ENCODE data around the gene GOLM1.
"Not testable (repeated sequence)": the region's sequence is repeated elsewhere in the genome, so short reads cannot be mapped to it uniquely, and the experiment has no call there.

Gene GOLM1

DNA sequence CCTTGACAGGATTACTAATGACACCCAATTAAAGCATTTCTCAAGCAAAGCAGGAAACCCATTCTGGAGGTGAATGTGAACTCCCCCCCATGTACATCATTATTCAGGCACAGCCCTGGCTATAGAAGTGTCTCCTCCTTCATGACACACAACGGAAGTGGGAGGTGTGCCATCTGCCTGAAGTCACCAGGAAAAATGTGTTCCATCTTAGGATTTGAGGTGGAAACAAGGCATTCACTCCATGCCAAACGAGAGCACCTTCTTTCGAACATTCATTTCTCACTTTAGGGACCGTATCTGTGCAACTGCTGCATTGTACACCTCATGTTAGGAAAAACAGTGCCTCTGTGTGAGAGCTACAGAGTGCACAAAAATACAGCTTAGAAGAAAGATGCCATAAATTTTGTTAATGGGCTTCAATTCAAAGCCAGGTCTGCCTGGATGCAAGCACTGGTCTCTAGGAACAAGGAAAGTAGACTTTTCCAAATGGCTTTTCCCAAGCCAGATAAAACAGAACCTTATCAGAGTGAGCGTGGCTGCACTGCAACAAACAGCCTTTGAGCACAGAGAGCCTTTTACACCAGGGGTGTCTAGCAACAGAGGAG lies 19.4 kb downstream of the GOLM1 start:
- DNase-seq = no peak

DNA sequence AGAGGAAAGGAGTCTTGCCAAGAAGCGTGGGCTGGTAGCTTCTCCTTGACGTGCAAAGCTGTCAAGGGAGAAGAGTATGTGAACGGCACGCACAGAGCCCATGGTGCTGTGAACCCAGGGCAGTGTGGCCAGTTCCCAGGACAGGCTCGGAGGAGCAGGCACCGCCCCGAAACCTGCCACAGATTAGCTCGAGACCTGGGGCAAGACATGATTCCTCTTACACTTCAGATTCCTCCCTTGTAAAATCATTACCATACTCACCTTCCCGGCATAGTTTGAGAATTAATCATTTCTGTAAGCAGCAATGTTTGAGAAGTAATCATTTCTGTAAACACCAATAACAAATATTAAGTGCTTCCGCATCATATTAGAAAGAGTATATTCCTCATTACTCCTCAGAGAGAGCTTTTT lies 19.9 kb downstream of the GOLM1 start:
- DNase-seq = no peak

DNA sequence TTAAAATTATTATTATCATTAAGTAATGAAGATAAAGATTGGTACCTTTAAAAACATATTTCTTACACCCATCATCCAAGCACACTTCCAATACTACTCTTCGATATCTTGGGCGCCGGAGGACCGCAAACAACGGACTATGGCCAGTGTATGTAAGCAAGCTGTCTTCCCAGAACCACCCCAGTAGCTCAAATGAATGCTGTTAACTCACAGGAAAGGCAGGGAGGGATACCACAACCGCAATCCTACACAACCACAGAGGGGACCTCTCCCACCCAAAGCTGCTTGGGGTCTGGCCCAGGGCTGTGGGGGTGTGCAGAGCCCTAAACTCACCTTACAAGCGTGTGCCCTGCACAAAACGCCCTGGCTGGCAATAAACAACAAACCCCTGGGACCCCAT lies 20.6 kb downstream of the GOLM1 start:
- DNase-seq = no peak

DNA sequence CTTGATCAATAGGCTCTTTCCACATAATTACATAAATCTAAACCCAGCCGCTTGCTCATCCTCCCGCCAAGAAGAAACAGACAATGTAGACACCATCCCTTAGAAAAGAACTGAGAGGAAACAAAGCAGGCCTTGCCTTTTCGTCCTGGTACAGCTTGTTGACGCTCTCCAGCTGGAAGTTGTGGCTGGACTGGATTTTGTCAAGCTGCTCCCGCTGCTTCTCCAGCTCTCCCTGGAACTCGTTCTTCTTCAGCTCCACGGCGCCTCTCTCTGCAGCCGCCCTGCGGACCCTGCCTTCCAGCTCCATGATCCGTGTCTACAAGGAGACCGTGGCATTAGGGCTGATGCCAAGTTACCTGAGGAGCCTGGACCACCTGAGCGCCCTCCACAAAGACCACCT lies 22.1 kb downstream of the GOLM1 start:
- no peak for DNase-seq

DNA sequence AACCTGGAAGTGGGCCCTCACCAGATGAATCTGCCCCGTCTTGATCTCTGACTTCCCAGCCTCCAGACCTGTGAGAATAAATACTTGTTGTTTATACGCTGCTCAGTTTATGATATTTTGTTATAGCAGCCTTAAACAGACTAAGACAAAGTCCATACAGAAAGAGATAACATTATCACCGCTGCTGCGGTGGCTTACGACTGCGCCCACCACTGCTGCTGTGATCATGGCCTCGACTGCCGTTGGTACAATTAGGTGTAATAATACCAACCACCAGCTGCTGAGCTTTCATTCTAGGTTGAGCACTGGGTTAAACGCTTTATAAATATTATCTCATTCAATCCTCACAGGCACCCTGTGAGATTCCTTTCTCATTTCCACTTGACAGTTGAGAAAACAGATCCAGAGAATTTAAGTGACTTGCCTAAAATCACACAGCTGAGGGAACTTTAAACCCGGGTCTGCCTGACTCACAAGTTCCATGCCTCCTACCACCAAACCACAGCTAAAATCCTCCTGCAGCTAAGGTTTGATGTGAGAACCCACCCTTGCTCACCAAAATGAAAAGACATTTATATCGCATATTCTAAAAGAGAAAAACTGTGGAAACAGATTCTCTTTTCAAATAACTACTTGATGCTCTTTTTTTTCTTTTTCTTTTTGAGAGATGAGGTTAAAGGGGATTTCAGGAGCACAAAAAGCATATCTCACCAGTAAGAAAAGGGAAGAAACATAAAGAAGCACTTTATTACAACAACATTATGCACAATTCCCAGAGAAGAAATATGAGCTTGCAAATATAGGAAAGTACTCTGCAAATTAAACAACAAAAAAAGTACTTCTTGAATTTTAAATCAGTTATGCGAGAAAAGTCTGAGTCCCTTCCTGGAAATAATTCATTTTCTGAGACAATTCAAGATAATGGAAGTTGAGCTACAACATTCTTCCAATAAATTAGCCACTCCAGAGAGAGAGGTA lies 23.9 kb downstream of the GOLM1 start:
- no peak for DNase-seq

DNA sequence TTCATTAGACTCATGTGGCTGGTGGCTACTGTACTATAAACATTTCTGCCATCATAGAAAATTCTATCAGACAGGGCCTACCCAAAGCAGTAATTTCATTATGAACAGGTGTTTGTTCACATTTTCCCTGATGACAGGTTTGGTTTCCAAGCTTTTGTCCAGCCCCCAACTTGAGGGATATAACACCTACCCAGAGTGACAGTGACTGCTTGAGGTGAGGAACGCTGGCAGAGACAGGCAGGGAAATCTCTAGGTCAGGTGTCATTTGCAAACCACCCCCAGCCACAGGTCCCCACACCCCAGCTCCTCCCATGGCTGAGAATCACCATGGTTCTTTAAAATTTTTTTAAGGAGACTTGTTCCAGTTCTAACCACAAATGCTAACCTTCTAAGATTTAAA lies 25.5 kb downstream of the GOLM1 start:
- DNase-seq = no peak

DNA sequence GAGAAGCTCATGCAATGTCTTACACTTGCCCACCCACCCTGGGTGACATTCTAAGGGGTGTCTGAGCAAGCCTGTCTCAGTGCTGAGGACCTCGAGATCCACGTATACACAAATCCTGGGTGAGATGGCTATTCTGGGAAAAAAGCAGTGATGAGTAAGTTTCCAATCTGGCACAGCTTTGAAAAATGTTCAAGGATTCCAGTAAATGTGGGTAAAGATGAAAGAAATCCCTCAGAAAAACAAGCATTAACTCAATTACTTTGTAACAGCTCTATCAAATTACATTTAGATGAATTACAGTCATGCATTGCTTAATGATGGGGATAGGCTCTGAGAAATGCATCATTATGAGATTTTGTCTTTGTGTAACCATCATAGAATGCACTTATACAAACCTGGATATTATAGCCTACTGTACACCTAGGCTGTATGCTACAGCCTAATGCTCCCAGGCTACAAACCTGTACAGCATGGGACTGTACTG lies 26.9 kb downstream of the GOLM1 start:
- DNase-seq = no peak

DNA sequence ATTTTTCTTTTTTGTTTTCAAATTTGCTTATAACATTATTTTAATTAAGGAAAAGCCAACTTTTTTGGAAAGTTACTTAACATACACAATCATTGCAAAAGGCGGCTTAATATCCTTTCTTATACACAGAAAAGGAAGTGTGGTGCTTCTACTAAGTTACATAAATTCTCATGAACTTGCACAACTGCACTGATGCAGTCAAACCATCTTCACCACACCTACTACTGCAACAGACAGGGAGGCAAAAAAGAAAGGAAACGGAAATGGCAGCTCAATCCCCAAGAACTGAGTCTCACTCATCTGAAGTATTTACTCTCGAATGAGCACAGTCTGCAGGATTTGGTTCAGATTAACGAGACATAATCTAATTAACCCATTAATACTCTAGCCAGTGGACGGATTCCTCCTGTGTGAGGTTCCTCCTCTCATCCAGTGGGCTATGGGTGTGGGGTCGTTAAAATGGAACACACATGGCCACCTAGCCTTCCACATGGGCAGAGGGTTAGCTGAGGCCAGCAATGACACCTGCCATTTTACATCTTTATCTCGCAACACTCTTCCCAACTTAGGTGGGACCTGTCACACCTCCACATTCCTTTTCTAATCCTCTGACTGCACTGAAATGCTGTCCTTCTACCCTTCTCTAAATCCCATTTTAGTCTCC lies 30.0 kb downstream of the GOLM1 start:
- peak; percentile 14 for DNase-seq

DNA sequence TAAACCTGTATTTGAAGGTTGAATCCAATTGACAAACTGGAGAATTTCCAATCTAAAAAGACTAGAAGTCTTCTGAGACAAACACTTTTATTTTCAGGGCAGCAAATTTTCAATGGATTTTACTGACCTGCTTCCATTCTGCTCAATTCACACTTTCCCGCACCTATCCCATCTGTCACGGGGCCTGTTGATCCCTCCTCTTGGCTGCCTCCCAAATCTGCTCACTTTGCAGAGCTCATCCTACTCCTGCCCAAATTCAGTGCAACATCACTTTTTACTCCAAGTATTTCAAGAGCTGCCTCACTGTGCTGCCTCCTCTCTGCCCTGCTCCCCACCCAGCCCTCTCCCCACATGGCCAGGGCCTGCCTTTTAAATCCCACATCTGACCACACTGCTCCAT lies 35.1 kb downstream of the GOLM1 start:
- DNase-seq = no peak

DNA sequence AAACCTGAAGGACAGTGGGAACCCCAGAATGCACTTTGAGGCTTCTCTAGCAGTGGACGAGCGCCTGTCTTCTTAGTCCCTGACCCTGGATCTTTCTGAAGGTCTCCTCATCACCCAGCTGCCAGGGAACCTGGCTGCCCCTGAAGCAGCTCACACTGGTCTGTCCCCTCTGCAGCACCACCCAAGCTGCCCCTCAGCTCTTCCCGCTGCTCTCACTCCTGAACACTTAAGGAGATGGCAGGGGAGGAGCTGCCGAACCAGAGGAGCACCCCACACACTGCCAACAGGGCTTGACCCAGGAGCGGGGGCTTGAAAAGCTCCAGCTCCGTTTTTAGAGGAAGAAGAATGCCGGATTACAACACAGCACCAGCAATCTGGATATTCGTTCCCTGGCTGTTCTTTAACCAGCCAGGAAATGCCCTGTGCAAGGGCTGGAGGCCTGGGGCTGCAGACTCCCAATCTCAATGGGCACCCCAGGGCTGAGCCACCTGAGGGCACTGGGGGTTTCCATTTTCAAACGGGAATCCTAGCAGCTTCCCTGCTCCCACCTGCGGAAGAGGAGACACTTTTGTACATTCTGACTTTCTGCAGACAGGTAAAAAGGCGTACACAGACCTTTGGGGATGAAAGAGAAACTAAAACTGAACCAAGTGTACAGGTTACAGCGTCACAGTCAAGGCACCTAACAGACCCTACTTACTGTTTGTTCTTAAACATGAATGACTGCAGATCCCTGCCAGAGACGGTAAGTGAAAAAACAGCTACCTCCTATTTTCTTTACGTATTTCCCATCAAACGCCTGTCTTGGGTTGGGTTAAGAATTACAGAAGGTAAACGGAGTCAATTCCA lies 36.3 kb downstream of the GOLM1 start:
- no peak for DNase-seq

DNA sequence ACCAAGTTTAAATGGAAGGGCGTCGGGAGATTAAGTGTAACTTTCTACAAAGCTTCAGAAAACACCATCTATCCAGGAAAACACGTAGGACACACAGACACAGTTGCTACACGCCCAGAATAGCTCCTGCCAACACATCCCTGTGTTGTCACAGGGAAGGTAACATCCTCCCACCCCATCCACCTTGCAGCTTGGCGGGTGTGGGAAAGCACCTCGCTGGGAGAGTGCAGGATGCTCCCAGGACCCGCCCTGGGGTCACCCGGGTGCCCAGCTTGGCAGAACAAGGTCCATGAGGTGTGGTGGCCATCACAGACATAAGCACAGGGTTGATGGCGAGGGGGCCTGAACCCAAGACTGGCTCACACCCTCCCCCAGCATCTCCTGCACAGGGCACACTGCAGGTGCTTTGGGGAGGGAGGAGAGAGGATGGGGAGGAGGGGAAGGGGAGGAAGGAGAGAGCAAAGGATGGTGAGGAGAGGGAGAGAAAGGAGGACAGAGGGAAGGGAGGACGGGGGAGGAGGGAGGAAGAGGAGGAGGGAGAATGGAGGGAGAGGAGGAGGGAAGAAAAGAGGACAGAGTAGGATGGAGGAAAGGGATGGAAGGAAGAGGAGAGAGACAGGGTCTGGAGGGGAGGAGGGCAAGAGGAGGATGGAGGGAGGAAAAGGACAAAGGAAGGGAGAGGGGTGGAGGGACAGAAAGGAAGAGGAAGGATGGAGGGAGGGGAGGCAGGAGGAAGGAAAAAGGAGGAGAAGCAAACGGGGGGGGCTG lies 37.2 kb downstream of the GOLM1 start:
- no peak for DNase-seq

DNA sequence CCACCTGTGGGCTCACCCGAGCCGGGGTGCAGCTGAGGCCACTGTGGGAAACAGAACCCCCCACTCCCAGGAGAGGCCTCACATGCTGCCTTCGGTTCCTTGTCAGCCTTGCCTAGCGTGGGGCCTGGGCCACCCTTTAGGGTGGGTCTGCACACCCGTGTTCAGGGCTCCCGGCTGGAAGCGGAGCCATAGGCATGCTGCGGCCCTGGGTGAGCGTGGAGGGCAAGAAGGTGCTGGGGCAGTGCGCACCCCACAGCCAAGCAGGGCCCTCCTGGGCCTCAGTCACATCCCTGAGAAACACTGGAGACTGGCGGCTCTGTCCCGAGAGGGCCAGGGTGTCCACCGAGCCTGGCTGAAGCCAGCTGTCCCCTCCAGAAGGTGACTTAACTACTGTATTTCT lies 41.9 kb downstream of the GOLM1 start:
- DNase-seq = no peak

DNA sequence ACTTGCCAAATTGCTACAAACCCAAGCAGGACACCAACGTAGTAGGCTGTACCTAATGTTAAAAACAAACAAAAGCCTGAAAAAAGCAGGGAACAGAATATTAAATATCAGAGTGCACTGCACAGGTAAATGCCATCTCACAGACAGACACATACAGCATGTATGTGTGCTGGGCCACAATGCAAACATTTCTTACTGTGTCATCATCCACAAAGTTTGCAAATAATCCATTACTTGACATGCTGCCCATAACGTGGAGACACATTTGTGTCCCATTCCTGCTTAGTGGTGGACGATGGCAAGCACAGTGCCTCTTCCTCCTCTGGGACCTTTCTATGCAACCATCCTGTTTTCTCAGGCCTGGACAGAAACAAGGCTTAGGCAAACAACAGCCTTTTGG lies 44.7 kb downstream of the GOLM1 start:
- no peak for DNase-seq

DNA sequence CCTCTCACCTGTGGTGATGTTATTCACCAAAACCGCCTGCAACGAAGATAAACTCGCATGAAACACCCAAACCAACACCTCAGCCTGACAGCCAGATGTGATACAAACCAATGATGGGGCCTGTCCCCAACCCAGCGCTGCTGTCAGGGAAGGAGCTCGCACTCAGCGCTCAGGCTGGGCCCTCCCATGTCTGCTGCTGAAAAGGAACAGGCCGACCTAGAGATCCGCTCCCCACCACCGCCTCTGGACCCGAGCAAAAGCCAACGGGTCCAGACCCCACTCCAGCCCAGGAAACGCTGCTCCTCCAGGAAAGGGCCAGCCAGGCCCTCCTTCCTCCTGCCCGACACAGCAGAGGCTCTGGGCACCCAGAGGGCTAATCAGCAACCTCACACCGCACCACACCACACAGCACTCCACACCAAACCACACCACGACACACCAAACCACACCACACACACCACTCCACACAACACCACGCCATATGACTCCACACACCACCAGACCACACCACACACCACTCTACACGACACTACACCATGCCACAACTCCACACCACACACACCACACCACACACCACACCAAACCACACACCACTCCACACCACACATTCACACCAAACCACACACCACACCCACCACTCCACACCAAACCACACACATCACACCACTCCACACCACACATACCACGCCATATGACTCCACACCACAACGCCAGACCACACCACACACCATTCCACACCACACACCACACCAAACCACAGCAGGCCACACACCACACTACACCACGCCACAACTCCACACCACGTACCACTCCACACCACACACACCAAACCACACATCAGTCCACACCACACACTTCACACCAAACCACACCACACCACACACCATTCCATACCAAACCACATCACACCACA lies 46.5 kb downstream of the GOLM1 start:
- DNase-seq = no peak

DNA sequence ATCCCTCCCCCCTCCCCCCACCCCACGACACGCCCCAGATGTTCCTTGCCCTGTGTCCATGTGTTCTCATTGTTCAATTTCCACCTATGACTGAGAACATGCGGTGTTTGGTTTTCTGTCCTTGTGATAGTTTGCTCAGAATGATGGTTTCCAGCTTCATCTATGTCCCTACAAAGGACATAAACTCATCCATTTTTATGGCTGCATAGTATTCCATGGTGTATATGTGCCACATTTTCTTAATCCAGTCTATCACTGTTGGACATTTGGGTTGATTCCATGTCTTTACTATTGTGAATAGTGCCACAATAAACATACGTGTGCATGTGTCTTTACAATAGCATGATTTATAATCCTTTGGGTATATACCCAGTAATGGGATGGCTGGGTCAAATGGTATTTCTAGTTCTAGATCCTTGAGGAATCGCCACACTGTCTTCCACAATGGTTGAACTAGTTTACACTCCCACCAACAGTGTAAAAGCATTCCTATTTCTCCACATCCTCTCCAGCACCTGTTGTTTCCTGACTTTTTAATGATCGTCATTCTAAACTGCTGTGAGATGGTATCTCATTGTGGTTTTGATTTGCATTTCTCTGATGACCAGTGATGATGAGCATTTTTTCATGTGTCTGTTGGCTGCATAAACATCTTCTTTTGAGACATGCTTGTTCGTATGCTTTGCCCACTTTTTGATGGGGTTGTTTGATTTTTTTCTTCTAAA lies 51.2 kb downstream of the GOLM1 start:
- not testable (repeated sequence) for DNase-seq

DNA sequence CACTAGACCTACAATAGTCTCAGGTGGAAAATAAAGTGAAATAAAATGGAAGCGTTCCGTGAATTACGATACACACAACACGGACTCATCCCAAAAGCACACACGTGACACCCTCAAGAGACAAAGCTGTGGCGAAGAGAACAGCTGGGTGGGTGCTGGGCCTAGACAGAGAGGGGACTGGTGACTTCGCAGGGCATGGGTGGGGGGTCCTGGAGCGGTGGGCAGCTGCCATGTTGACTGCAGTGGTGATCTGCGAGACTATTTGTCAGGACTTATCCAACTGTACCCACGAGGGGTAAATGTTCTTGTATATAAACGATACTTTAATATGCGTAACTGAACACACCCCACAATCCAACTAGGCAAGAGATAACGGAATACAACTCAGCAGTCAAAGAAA lies 52.0 kb downstream of the GOLM1 start:
- DNase-seq = no peak

DNA sequence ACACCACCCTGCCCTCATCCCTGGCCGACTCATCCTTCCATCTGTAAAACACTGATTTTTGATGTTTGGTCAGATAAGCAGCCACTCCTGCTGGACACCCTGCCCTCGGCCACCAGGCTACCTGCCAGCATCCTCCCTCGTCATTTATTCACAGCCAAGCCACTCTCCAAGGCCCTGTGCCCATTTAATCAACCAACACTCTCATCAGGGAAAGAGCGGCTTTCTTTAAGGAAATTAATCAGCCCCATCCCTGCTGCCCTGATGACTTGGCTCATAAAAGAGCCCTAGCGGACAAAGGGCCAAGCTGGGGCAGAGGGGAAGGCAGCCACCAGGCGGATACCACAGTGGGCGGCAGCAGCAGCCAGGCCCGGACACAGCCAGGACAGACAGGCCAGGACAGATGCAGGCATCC lies 52.4 kb downstream of the GOLM1 start:
- no peak for DNase-seq

DNA sequence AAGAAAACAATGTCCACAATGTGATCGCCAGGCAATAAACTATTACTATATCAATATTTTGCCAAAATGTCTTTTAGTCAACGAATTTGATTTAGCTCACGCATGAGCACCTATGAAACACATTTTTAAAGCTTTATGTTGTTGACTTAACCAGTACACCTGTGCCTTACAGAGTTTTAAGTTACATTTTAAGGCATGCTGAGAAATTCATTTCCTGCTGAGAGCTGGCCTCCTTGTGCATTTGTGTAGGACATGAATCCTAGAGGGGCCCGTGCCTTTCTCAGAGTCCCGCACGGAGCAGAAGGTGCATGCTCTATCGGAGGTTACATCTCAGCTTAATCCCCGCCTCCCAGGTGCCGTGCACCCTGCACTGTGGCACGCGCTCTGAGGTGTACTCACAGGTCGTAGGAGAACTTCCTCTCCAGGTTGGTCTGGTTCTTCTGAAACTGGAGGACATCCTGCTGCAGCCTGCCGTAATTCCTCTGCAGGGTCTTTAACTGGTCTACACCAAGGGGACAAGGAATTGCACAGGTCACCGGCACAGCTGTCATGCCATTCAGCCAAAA lies 53.2 kb downstream of the GOLM1 start:
- DNase-seq = no peak

DNA sequence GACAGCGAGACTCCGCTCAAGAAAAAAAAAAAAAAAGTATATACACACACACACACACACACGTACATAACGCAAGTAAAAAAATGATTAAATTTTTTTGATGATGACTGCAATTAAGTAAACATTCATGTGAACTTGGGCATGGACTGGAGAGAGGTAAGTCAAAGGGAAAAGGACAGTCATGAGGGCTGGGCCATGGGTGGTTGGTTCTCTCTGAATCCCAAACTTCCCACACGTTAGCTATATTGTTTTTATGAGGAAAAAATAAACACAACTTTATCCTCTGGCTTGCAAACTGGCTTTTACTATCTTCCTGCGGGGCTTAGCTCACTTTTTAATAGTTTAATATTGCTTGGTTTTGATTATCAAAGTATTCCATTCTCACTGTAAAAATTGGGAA lies 53.7 kb downstream of the GOLM1 start:
- DNase-seq = no peak

DNA sequence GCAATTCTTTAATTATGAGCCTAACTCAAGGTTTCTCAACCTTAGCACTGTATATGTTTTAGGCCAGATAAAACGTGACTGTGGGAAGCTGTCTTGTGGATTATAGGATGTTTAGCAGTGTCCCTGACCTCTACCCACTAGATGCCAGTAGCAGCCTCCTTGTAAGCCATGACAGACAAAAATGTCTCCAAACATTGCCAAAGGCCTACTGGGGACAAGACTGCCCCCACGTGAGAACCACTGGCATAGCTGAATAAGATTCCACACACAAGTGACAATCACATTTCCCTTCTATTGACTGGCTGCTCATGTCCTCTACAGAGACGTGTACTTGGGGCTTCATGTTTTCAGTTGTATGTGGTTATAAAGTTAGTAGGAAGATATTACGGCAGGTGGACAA lies 55.4 kb downstream of the GOLM1 start:
- no peak for DNase-seq

Data from CD4-positive, alpha-beta T cell treated with Interleukin-4 for 4 hours (primary cell).